ENCODE measurements around the gene BID. TPM values are rescaled to one million over a fixed set of nuclear protein-coding genes. Genes with fewer than 3 reads are reported as not detected.
"Not testable (repeated sequence)": the region's sequence is repeated elsewhere in the genome, so short reads cannot be mapped to it uniquely, and the experiment has no call there.

Gene BID
- total RNA-seq, 2 donors from 2014 or later: 13.5 to 18.1 TPM

- Histone ChIP-seq H3K36me3 (no peaks in the 10 kb centered on the region), H3K4me1 (ENCODE audit: control insufficient read depth in 1 of 2, low read depth in 2 of 2) (peaks cover 6 to 16% of the 10 kb centered on the region in 2 donors), H3K4me3 (no peak overlapping the region), H3K27ac (no peak overlapping the region), H3K9me3 (no peaks in the 10 kb centered on the region), H3K27me3 (replicated peaks; ENCODE audit: insufficient read depth) (no peaks in the 10 kb centered on the region)
- no peak for TF ChIP-seq CTCF (IDR thresholded peaks at IDR 0.05)
- ATAC-seq (ENCODE audit: insufficient number of reproducible peaks, low FRiP score, low read depth) (no peak), DNase-seq (ENCODE audit: low spot score) (no peak)
These were observed 68.7 kb downstream of the BID start for GRCh38 chr22:17705546-17705945.

DNA sequence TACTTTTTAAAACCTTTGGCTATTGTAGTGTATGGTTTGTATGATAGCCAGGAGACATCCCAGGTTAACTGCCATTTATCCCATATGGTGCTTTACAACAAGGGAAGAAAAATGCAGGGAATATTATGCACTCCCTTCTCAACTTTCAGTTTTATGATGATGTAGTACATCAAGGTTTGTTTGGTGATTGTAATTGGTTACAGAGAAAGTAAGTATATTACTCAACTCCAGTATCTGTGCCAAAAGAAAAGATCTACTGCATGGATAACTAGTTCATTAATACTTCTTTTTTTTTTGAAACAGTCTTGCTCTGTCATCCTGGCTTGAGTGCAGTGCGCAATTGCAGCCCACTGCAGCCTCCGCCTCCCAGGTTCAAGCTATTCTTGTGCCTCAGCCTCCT lies 70.5 kb downstream of the BID start:
- no peaks in the 10 kb centered on the region for H3K9me3 ChIP-seq
- no peaks in the 10 kb centered on the region for H3K36me3 ChIP-seq
- no peaks in the 10 kb centered on the region for H3K27me3 ChIP-seq (replicated peaks; ENCODE audit: insufficient read depth)
- TF ChIP-seq CTCF (IDR thresholded peaks at IDR 0.05): no peak
- no peak overlapping the region for H3K4me3 ChIP-seq
- ATAC-seq (ENCODE audit: insufficient number of reproducible peaks, low FRiP score, low read depth): no peak
- no peak overlapping the region for H3K27ac ChIP-seq
- DNase-seq (ENCODE audit: low spot score): no peak
- H3K4me1 ChIP-seq (ENCODE audit: control insufficient read depth in 1 of 2, low read depth in 2 of 2): peaks cover 6 to 16% of the 10 kb centered on the region in 2 donors

DNA sequence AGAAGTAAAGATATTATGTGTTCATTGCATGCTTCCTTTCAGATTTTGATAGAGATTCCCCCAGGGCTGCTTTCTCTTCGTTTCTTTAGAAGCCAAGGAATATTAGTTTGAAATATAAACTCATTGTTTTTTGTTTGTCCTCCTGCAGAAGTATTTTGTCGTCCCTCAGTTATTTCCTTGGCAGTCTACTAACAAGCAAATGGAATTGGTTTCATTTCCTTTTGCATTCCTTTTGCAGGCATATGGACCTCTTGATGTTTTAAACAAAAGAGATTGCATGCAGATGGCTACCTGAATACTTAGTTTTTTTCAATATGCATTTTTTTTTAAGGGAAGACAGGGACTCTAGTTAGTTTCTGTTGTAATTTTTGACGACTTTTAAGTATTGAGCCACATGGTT lies 73.5 kb downstream of the BID start:
- Histone ChIP-seq H3K27me3 (replicated peaks; ENCODE audit: insufficient read depth) (no peaks in the 10 kb centered on the region), H3K27ac (no peak overlapping the region), H3K9me3 (no peaks in the 10 kb centered on the region), H3K4me1 (ENCODE audit: control insufficient read depth in 1 of 2, low read depth in 2 of 2) (peaks cover 0 to 2% of the 10 kb centered on the region in 2 donors), H3K4me3 (no peak overlapping the region), H3K36me3 (no peaks in the 10 kb centered on the region)
- TF ChIP-seq CTCF (IDR thresholded peaks at IDR 0.05): no peak
- ATAC-seq (ENCODE audit: insufficient number of reproducible peaks, low FRiP score, low read depth): no peak
- DNase-seq (ENCODE audit: low spot score): no peak

GRCh38 chr22:17699696-17700340 lies 74.5 kb downstream of the BID start:
- H3K9me3 ChIP-seq: no peaks in the 10 kb centered on the region
- H3K27ac ChIP-seq: no peak overlapping the region
- no peak for DNase-seq (ENCODE audit: low spot score)
- no peak overlapping the region for H3K4me3 ChIP-seq
- no peaks in the 10 kb centered on the region for H3K4me1 ChIP-seq (ENCODE audit: control insufficient read depth in 1 of 2, low read depth in 2 of 2)
- TF ChIP-seq CTCF (IDR thresholded peaks at IDR 0.05): no peak
- no peak for ATAC-seq (ENCODE audit: insufficient number of reproducible peaks, low FRiP score, low read depth)
- no peaks in the 10 kb centered on the region for H3K27me3 ChIP-seq (replicated peaks; ENCODE audit: insufficient read depth)
- H3K36me3 ChIP-seq: no peaks in the 10 kb centered on the region

DNA sequence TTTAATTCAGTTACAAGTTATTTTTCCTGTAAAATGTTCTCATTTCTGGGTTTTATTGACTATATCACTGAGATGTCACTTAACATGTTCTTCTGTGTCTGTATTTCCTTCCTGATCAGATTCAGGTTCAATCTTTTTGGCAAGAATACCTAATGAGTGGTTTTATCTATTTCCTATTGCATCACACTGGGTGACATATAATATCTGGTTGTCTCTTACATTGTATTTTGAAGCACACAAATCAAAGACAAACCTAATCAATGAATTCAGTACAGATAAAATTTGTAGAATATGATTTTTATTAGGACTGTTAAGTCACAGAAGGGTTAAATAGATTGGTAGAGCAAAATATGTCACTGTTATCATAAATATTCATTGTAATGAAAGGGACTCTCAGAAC lies 75.3 kb downstream of the BID start:
- DNase-seq (ENCODE audit: low spot score) (no peak), ATAC-seq (ENCODE audit: insufficient number of reproducible peaks, low FRiP score, low read depth) (no peak)
- no peak for TF ChIP-seq CTCF (IDR thresholded peaks at IDR 0.05)
- no peak overlapping the region for H3K4me3 ChIP-seq
- no peaks in the 10 kb centered on the region for H3K27me3 ChIP-seq (replicated peaks; ENCODE audit: insufficient read depth)
- no peaks in the 10 kb centered on the region for H3K36me3 ChIP-seq
- no peak overlapping the region for H3K27ac ChIP-seq
- H3K4me1 ChIP-seq (ENCODE audit: control insufficient read depth in 1 of 2, low read depth in 2 of 2): no peaks in the 10 kb centered on the region
- H3K9me3 ChIP-seq: no peaks in the 10 kb centered on the region

DNA sequence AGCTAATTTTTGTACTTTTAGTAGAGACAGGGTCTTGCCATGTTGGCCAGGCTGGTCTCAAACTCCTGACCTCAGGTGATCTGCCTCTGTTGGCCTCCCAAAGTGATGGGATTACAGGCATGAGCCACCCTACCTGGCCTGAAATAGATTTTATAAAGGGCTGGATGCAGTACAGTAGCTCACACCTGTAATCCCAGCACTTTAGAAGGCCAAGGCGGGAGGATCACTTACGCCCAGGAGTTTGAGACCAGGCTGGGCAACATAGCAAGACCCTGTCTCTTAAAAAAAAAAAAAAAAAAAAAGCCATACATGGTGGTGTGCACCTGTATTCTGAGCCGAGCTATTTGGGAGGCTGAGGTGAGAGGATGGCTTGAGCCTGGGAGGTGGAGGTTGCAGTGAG lies 76.0 kb downstream of the BID start:
- H3K4me3 ChIP-seq; H3K27ac ChIP-seq; H3K4me1 ChIP-seq (ENCODE audit: control insufficient read depth in 1 of 2, low read depth in 2 of 2); H3K9me3 ChIP-seq; H3K27me3 ChIP-seq (replicated peaks; ENCODE audit: insufficient read depth); DNase-seq (ENCODE audit: low spot score); ATAC-seq (ENCODE audit: insufficient number of reproducible peaks, low FRiP score, low read depth); H3K36me3 ChIP-seq: not testable (repeated sequence)

DNA sequence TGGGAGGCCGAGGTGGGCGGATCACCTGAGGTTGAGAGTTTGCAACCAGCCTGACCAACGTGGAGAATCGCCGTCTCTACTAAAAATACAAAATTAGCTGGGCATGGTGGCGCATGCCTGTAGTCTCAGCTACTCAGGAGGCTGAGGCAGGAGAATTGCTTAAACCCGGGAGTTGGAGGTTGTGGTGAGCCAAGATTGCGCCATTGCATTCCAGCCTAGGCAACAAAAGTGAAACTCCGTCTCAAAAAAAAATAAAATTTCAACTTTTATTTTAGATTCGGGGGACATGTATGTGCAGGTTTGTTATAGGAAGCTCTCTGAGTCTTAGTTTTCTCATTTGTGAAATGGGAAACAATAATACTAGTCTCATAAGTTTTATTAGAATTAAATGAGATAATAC lies 77.1 kb downstream of the BID start:
- H3K9me3 ChIP-seq; H3K27ac ChIP-seq; DNase-seq (ENCODE audit: low spot score); H3K4me3 ChIP-seq; H3K4me1 ChIP-seq (ENCODE audit: control insufficient read depth in 1 of 2, low read depth in 2 of 2); H3K27me3 ChIP-seq (replicated peaks; ENCODE audit: insufficient read depth); H3K36me3 ChIP-seq; ATAC-seq (ENCODE audit: insufficient number of reproducible peaks, low FRiP score, low read depth): not testable (repeated sequence)
